Measurements from ENCODE around the gene NEFH. TPM values are rescaled to one million over a fixed set of nuclear protein-coding genes. Genes with fewer than 3 reads are reported as not detected.

NEFH gene
- total RNA-seq, 1 donor from 2014 or later = 0.43 TPM

DNA sequence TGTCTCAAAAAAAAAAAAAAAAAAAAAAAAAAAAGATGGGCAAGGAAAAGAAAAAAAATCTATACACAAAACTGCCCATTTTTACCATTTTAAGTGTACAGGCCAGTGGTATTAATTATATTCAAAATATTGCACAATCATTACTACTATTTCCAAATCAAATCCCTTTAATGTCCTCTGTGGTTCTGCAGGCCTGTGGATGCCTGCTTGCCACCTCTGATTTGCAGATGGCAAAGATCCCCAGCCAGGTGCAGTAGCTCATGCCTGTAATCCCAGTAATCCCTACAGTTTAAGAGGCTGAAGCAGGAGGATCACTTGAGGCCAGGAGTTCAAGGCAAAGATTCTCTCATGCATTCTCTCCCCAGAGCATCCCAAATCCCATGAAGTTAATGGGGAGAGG, 21.5 kb upstream of the NEFH start:
- H3K27me3 Mint-ChIP-seq (ENCODE audit: insufficient read depth, low read depth) = peaks cover 4% of the 10 kb centered on the region

DNA sequence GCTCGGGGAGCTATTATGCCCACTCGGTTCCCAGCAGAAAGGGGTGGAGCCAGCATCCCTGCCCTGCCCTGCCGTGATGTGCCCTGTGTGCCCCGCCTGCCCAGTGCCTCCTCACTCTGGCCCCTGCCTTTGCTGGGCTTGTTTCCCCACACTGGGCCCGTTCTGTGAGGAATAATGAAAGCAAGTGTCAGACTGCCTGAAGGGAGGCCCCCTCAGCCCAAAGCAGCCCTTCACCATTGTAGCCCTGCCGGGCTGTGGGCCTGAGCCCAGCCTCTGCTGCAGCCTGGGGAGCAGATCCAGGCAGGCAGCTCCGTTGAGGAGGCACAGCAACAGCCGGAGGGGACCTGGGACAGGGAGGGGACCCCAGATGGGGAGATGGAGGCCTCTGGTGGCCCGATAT, 20.2 kb upstream of the NEFH start:
- Mint-ChIP-seq H3K27ac (no peak overlapping the region), H3K27me3 (ENCODE audit: insufficient read depth, low read depth) (peaks cover 4% of the 10 kb centered on the region), H3K4me3 (no peak overlapping the region), H3K9me3 (no peaks in the 10 kb centered on the region), H3K36me3 (no peaks in the 10 kb centered on the region), H3K4me1 (peaks cover 24% of the 10 kb centered on the region)
- Histone ChIP-seq H3K4me3 (no peak overlapping the region), H3K9me3 (ENCODE audit: low read depth) (no peaks in the 10 kb centered on the region), H3K79me2 (ENCODE audit: low read depth) (no peaks in the 10 kb centered on the region), H3K27ac (no peak overlapping the region), H3K4me2 (peak overlapping the region; percentile 63), H3K4me1 (peaks cover 22% of the 10 kb centered on the region), H3K27me3 (no peaks in the 10 kb centered on the region), H4K20me1 (ENCODE audit: low read depth) (no peaks in the 10 kb centered on the region), H3F3A (ENCODE audit: low read depth) (peaks cover 23% of the 10 kb centered on the region), H3K36me3 (no peaks in the 10 kb centered on the region), H3K9ac (no peak overlapping the region), H2AFZ (replicated peaks) (peak overlapping the region; percentile 88)
- DNase-seq (ENCODE audit: low spot score) = peak; percentile 56
- TF ChIP-seq, protein P1, sequence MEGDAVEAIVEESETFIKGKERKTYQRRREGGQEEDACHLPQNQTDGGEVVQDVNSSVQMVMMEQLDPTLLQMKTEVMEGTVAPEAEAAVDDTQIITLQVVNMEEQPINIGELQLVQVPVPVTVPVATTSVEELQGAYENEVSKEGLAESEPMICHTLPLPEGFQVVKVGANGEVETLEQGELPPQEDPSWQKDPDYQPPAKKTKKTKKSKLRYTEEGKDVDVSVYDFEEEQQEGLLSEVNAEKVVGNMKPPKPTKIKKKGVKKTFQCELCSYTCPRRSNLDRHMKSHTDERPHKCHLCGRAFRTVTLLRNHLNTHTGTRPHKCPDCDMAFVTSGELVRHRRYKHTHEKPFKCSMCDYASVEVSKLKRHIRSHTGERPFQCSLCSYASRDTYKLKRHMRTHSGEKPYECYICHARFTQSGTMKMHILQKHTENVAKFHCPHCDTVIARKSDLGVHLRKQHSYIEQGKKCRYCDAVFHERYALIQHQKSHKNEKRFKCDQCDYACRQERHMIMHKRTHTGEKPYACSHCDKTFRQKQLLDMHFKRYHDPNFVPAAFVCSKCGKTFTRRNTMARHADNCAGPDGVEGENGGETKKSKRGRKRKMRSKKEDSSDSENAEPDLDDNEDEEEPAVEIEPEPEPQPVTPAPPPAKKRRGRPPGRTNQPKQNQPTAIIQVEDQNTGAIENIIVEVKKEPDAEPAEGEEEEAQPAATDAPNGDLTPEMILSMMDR (IDR thresholded peaks at IDR 0.05) = no peak
- TF ChIP-seq EZH2phosphoT487 (IDR thresholded peaks at IDR 0.05) (no peak), EZH2 (IDR thresholded peaks at IDR 0.05) (no peak)

More for the DNA sequence above, 21.5 kb upstream of the NEFH start:
- Mint-ChIP-seq H3K27ac (peak overlapping the region; percentile 72), H3K36me3 (no peaks in the 10 kb centered on the region), H3K4me3 (no peak overlapping the region), H3K4me1 (peaks cover 29% of the 10 kb centered on the region), H3K9me3 (no peaks in the 10 kb centered on the region)
- Histone ChIP-seq H3K9ac (no peak overlapping the region), H3K27me3 (no peaks in the 10 kb centered on the region), H3K79me2 (ENCODE audit: low read depth) (no peaks in the 10 kb centered on the region), H3K9me3 (ENCODE audit: low read depth) (no peaks in the 10 kb centered on the region), H2AFZ (replicated peaks) (no peak overlapping the region), H3K4me1 (peaks cover 22% of the 10 kb centered on the region), H3K4me3 (no peak overlapping the region), H3K36me3 (no peaks in the 10 kb centered on the region), H3K4me2 (no peak overlapping the region), H3K27ac (no peak overlapping the region), H4K20me1 (ENCODE audit: low read depth) (no peaks in the 10 kb centered on the region), H3F3A (ENCODE audit: low read depth) (peaks cover 27% of the 10 kb centered on the region)
- DNase-seq (ENCODE audit: low spot score) = no peak
- no peak for TF ChIP-seq EZH2phosphoT487 (IDR thresholded peaks at IDR 0.05)
- TF ChIP-seq, protein P1 (IDR thresholded peaks at IDR 0.05) = no peak
- no peak for TF ChIP-seq EZH2 (IDR thresholded peaks at IDR 0.05)

DNA sequence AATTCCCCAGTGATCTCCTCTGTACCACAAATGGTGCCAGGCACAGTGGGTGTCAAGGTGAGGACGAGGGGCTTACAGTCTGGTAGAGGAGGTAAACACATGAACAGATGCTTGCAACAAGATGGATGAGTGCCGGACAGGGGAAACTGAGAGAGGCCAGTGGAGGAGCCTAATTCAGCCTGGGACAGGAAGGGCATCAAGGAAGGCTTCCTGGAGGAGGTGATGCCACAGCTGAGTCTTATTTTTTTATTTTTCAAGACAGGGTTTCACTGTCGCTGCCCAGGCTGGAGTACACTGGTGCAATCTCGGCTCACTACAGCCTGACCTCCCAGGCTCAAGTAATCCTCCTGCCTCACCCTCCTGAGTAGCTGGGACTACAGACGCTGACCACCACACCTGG, 18.8 kb upstream of the NEFH start:
- no peak overlapping the region for H3K9ac ChIP-seq
- no peaks in the 10 kb centered on the region for H3K36me3 Mint-ChIP-seq

More for the DNA sequence above, 18.8 kb upstream of the NEFH start:
- peaks cover 18% of the 10 kb centered on the region for H3K4me1 Mint-ChIP-seq
- H3K79me2 ChIP-seq (ENCODE audit: low read depth) = no peaks in the 10 kb centered on the region
- H3K9me3 ChIP-seq (ENCODE audit: low read depth) = no peaks in the 10 kb centered on the region
- no peaks in the 10 kb centered on the region for H3K9me3 Mint-ChIP-seq
- H3K36me3 ChIP-seq = no peaks in the 10 kb centered on the region
- H4K20me1 ChIP-seq (ENCODE audit: low read depth) = no peaks in the 10 kb centered on the region
- no peak overlapping the region for H3K4me3 Mint-ChIP-seq
- no peak overlapping the region for H2AFZ ChIP-seq (replicated peaks)
- no peak for DNase-seq (ENCODE audit: low spot score)
- H3K27me3 Mint-ChIP-seq (ENCODE audit: insufficient read depth, low read depth) = peaks cover 4% of the 10 kb centered on the region
- H3K4me1 ChIP-seq = peaks cover 16% of the 10 kb centered on the region
- no peaks in the 10 kb centered on the region for H3K27me3 ChIP-seq
- H3K4me3 ChIP-seq = no peak overlapping the region
- H3K27ac ChIP-seq = no peak overlapping the region
- no peak overlapping the region for H3K4me2 ChIP-seq
- H3F3A ChIP-seq (ENCODE audit: low read depth) = peaks cover 20% of the 10 kb centered on the region
- no peak overlapping the region for H3K27ac Mint-ChIP-seq
- TF ChIP-seq EZH2 (IDR thresholded peaks at IDR 0.05) (no peak), EZH2phosphoT487 (IDR thresholded peaks at IDR 0.05) (no peak)
- TF ChIP-seq, protein P1 (IDR thresholded peaks at IDR 0.05) = no peak
